ENCODE results near the gene DPP9. TPM values are rescaled to one million over a fixed set of nuclear protein-coding genes. Genes with fewer than 3 reads are reported as not detected.

DPP9 gene
- polyA plus RNA-seq, 1 of the 3 experiments (the other 2 are of a cell fraction) = 17.1 TPM

DNA sequence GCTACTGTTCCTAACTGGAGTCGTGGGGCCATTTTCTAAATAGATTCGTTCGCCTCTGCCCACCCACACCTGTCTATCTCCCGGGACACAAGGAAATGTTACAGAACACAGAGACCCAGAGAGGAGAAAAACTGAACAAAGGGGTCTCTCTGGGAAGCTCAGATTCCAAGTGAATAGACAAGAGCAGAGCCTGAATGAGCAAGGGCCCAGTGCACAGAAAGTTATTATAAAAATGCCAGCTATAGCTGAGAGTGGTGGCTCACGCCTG, 40.7 kb upstream of the DPP9 start:
- 58% methylated on average over 5 of the region's 5 CpGs for WGBS (ENCODE audit: low lambda C conversion rate)
- CTCF ChIA-PET = interaction anchor here (0.6 to 1.2 kb wide), 2 partner anchors 27 to 293 kb away, joined by 3 to 5 read pairs; partner anchors contain the start of gene FEM1A

DNA sequence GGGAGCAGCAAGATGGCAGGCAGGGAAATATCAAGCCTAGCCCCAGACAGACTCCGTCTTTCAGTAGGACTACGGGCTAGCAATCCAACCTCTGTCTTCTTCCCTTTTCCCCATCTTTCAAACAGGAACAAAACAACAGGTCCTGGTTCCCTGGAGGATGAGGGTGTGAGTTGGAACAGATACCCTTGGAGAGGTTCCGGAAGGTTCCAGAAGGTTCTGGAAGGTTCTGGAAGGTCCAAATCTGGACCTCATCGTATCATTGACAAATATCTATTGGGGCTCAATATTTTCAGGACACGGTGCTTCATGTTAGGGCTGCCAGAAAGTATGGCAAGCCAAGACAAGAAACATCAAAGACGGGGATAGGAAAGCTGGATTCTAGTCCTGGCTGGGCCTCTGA, 39.4 kb upstream of the DPP9 start:
- ChIA-PET POLR2A (no interaction called here), CTCF (interaction anchor here (1.1 to 2.3 kb wide), 2 partner anchors 28 to 30 kb away, joined by 6 to 14 read pairs; partner anchors contain the start of gene FEM1A)
- H3K9me2 ChIP-seq = no peaks in the 10 kb centered on the region
- H3K27ac ChIP-seq (ENCODE audit: low read depth in 2 of 2, low read length in 1 of 2) = no peak overlapping the region
- DNase-seq = no peak
- H3F3A ChIP-seq (replicated peaks; ENCODE audit: insufficient read depth) = no peaks in the 10 kb centered on the region
- no peak overlapping the region for H3K4me3 ChIP-seq (ENCODE audit: low read depth in 2 of 2, low read length in 1 of 2)
- H2AFZ ChIP-seq (ENCODE audit: low read depth) = no peak overlapping the region
- H3K79me2 ChIP-seq (ENCODE audit: insufficient read depth) = no peaks in the 10 kb centered on the region
- no peak overlapping the region for H3K4me2 ChIP-seq
- H3K4me1 ChIP-seq (ENCODE audit: control insufficient read depth in 1 of 2, insufficient read depth in 2 of 2, low read depth in 1 of 2, low read length in 1 of 2) = peaks cover 0 to 10% of the 10 kb centered on the region in 2 experiments; a peak in 1 of 4 replicates
- no peaks in the 10 kb centered on the region for H3K9me3 ChIP-seq
- no peaks in the 10 kb centered on the region for H3K36me3 ChIP-seq (replicated peaks in 1 of 2; ENCODE audit: control insufficient read depth in 1 of 2, insufficient read depth in 2 of 2, low read length in 1 of 2)
- no peaks in the 10 kb centered on the region; the same call in 1 of the 2 replicates for H3K27me3 ChIP-seq (ENCODE audit: insufficient read depth)
- TF ChIP-seq RCOR1 (IDR thresholded peaks at IDR 0.05; ENCODE audit: low read length) (no peak), GATA2 (CRISPR knock-in tag; IDR thresholded peaks at IDR 0.05) (no peak), TCF12 (IDR thresholded peaks at IDR 0.05) (no peak), EP300 (IDR thresholded peaks at IDR 0.05; ENCODE audit: borderline replicate concordance in 1 of 2, low read depth in 1 of 2, low read length in 1 of 2) (peak in 1 of 2 experiments; percentile 55; a peak in 1 of 4 replicates), YY1 (IDR thresholded peaks at IDR 0.05; ENCODE audit: low read depth) (no peak), NRF1 (IDR thresholded peaks at IDR 0.05; ENCODE audit: low read depth, low read length) (no peak)
- TF ChIP-seq, protein P1, sequence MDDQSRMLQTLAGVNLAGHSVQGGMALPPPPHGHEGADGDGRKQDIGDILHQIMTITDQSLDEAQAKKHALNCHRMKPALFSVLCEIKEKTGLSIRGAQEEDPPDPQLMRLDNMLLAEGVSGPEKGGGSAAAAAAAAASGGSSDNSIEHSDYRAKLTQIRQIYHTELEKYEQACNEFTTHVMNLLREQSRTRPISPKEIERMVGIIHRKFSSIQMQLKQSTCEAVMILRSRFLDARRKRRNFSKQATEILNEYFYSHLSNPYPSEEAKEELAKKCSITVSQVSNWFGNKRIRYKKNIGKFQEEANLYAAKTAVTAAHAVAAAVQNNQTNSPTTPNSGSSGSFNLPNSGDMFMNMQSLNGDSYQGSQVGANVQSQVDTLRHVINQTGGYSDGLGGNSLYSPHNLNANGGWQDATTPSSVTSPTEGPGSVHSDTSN (IDR thresholded peaks at IDR 0.05) = no peak
- 62% methylated on average over 6 of the region's 6 CpGs for WGBS (ENCODE audit: low lambda C conversion rate)
- H4K20me1 ChIP-seq (ENCODE audit: insufficient read depth) = no peaks in the 10 kb centered on the region
- H3K9ac ChIP-seq = no peak overlapping the region

More for the DNA sequence above, 40.7 kb upstream of the DPP9 start:
- Histone ChIP-seq H3K9ac (no peak overlapping the region), H3K27ac (ENCODE audit: low read depth in 2 of 2, low read length in 1 of 2) (no peak overlapping the region), H3K9me3 (no peaks in the 10 kb centered on the region), H2AFZ (ENCODE audit: low read depth) (no peak overlapping the region), H3K4me2 (no peak overlapping the region), H3K9me2 (no peaks in the 10 kb centered on the region), H3F3A (replicated peaks; ENCODE audit: insufficient read depth) (peaks cover 10% of the 10 kb centered on the region), H3K27me3 (ENCODE audit: insufficient read depth) (no peaks in the 10 kb centered on the region; the same call in 1 of the 2 replicates), H3K4me3 (ENCODE audit: low read depth in 2 of 2, low read length in 1 of 2) (no peak overlapping the region), H3K4me1 (ENCODE audit: control insufficient read depth in 1 of 2, insufficient read depth in 2 of 2, low read depth in 1 of 2, low read length in 1 of 2) (peaks cover 0 to 10% of the 10 kb centered on the region in 2 experiments; a peak in 1 of 4 replicates), H3K36me3 (replicated peaks in 1 of 2; ENCODE audit: control insufficient read depth in 1 of 2, insufficient read depth in 2 of 2, low read length in 1 of 2) (no peaks in the 10 kb centered on the region), H4K20me1 (ENCODE audit: insufficient read depth) (peaks cover 4% of the 10 kb centered on the region; the same call in 1 of the 2 replicates), H3K79me2 (ENCODE audit: insufficient read depth) (no peaks in the 10 kb centered on the region)
- DNase-seq = no peak
- POLR2A ChIA-PET = no interaction called here
- TF ChIP-seq GATA2 (CRISPR knock-in tag; IDR thresholded peaks at IDR 0.05) (no peak), POLR2AphosphoS5 (IDR thresholded peaks at IDR 0.05; ENCODE audit: low read depth, low read length) (no peak), RAD21 (IDR thresholded peaks at IDR 0.05; ENCODE audit: low read length) (no peak)

DNA sequence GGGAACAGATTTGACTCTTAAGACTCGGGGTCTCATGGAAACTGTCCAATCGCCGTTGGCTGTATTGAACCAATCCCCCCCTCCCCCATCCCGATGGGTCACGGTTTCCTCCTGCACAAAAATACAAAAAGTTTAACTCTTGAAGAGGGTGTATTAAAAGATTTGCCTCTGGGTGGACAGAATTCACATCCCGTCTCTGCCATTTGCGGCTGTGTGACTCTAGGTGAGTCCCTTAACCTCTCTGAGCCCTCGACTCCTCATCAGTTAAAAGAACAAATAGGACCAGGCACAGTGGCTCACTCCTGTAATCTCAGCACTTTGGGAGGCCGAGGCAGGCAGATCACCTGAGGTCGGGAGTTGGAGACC, 36.6 kb upstream of the DPP9 start:
- Histone ChIP-seq H3F3A (replicated peaks; ENCODE audit: insufficient read depth) (no peaks in the 10 kb centered on the region), H3K4me2 (peak overlapping the region; percentile 89), H3K27ac (ENCODE audit: low read depth in 2 of 2, low read length in 1 of 2) (peak overlapping the region in 1 of 2 experiments; percentile 61; a peak in 2 of 4 replicates), H2AFZ (ENCODE audit: low read depth) (peak overlapping the region; percentile 56; the same call in 1 of the 2 replicates), H3K9me3 (no peaks in the 10 kb centered on the region), H3K9ac (no peak overlapping the region), H3K4me3 (ENCODE audit: low read depth in 2 of 2, low read length in 1 of 2) (peak overlapping the region; percentile 44 to 56), H3K36me3 (replicated peaks in 1 of 2; ENCODE audit: control insufficient read depth in 1 of 2, insufficient read depth in 2 of 2, low read length in 1 of 2) (no peaks in the 10 kb centered on the region), H4K20me1 (ENCODE audit: insufficient read depth) (no peaks in the 10 kb centered on the region), H3K79me2 (ENCODE audit: insufficient read depth) (no peaks in the 10 kb centered on the region), H3K27me3 (ENCODE audit: insufficient read depth) (no peaks in the 10 kb centered on the region; the same call in 1 of the 2 replicates), H3K4me1 (ENCODE audit: control insufficient read depth in 1 of 2, insufficient read depth in 2 of 2, low read depth in 1 of 2, low read length in 1 of 2) (peaks cover 0 to 10% of the 10 kb centered on the region in 2 experiments; a peak in 1 of 4 replicates), H3K9me2 (no peaks in the 10 kb centered on the region)
- 18% methylated on average over 9 of the region's 10 CpGs for WGBS (ENCODE audit: low lambda C conversion rate)
- ChIA-PET CTCF (interaction anchor here (1.3 to 1.8 kb wide), 2 partner anchors 8 to 31 kb away, joined by 7 to 8 read pairs; partner anchors contain the start of gene FEM1A), POLR2A (interaction anchor here (2.8 kb wide), 1 partner anchor 9 kb away, joined by 16 read pairs; no protein-coding TSS in a partner anchor)
- no peak for DNase-seq
- TF ChIP-seq GABPA (IDR thresholded peaks at IDR 0.05; ENCODE audit: low read depth) = no peak
- TF ChIP-seq, protein P1 (IDR thresholded peaks at IDR 0.05) = no peak
- TF ChIP-seq NRF1 (IDR thresholded peaks at IDR 0.05; ENCODE audit: low read depth, low read length) = no peak
- no peak for TF ChIP-seq RAD21 (IDR thresholded peaks at IDR 0.05; ENCODE audit: low read length)
- no peak for TF ChIP-seq RFX5 (IDR thresholded peaks at IDR 0.05; ENCODE audit: low read length)
- TF ChIP-seq, protein P2, sequence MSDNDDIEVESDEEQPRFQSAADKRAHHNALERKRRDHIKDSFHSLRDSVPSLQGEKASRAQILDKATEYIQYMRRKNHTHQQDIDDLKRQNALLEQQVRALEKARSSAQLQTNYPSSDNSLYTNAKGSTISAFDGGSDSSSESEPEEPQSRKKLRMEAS (IDR thresholded peaks at IDR 0.05; ENCODE audit: low read depth) = no peak
- TF ChIP-seq TEAD4 (IDR thresholded peaks at IDR 0.05; ENCODE audit: borderline replicate concordance, insufficient read depth) = no peak
- TF ChIP-seq, protein P3, sequence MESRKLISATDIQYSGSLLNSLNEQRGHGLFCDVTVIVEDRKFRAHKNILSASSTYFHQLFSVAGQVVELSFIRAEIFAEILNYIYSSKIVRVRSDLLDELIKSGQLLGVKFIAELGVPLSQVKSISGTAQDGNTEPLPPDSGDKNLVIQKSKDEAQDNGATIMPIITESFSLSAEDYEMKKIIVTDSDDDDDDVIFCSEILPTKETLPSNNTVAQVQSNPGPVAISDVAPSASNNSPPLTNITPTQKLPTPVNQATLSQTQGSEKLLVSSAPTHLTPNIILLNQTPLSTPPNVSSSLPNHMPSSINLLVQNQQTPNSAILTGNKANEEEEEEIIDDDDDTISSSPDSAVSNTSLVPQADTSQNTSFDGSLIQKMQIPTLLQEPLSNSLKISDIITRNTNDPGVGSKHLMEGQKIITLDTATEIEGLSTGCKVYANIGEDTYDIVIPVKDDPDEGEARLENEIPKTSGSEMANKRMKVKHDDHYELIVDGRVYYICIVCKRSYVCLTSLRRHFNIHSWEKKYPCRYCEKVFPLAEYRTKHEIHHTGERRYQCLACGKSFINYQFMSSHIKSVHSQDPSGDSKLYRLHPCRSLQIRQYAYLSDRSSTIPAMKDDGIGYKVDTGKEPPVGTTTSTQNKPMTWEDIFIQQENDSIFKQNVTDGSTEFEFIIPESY (IDR thresholded peaks at IDR 0.05; ENCODE audit: borderline replicate concordance, low read depth) = no peak
- TF ChIP-seq FOXJ3 (CRISPR knock-in tag; IDR thresholded peaks at IDR 0.05) = no peak
- TF ChIP-seq FOSL2 (IDR thresholded peaks at IDR 0.05; ENCODE audit: borderline replicate concordance, low read depth) = no peak
- TF ChIP-seq GATA2 (CRISPR knock-in tag; IDR thresholded peaks at IDR 0.05) = no peak
- no peak for TF ChIP-seq CHD2 (IDR thresholded peaks at IDR 0.05; ENCODE audit: low read length, partially characterized antibody)
- no peak for TF ChIP-seq SMC3 (IDR thresholded peaks at IDR 0.05; ENCODE audit: low read depth, low read length)
